ENCODE data around the gene QSOX2. TPM values are rescaled to one million over a fixed set of nuclear protein-coding genes. Genes with fewer than 3 reads are reported as not detected.

Gene QSOX2
- total and polyA plus RNA-seq, 4 donors: 0.79 to 12.7 (median 4.3) TPM

DNA sequence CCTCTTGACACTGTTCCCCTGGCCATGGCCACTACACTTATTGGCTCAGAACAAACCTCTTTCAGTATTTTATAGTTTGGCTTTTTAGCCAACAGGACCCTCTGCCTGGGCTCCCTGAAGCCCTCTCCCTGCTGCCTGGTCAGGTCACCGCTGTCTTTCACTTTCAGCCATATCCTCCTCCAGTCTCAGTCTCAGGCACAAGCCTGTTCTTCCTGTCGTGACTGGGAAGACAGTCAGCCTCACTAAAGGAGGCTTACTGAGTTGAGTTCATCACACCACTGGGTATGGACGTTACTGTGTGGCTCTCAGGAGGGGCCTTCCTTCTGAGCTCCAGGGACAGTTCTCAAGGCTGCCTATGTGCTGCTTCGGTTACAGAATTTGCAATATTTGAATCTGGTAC lies 2.0 kb downstream of the QSOX2 start:
- H3K27me3 ChIP-seq (ENCODE audit: control insufficient read depth in 4 of 4, insufficient read depth in 4 of 4, low read length in 3 of 4): no peaks in the 10 kb centered on the region
- no peaks in the 10 kb centered on the region for H3K9me3 ChIP-seq (ENCODE audit: control insufficient read depth in 4 of 4, low read length in 3 of 4)
- no peaks in the 10 kb centered on the region for H3K36me3 ChIP-seq (ENCODE audit: control insufficient read depth in 4 of 4, insufficient read depth in 3 of 4, low read depth in 1 of 4, low read length in 3 of 4)
- H3K4me3 ChIP-seq (ENCODE audit: low read depth in 1 of 3, low read length in 3 of 3): no peak overlapping the region
- H3K4me1 ChIP-seq (ENCODE audit: control insufficient read depth in 4 of 4, insufficient read depth in 4 of 4, low read length in 3 of 4): peaks cover 3 to 16% (median 10%) of the 10 kb centered on the region in 4 donors
- H3K9ac ChIP-seq (ENCODE audit: low read depth in 1 of 2, low read length in 2 of 2): no peak overlapping the region
- DNase-seq (ENCODE audit: low spot score): no peak
- TF ChIP-seq TAF1 (conservative IDR thresholded peaks at IDR 0.05) (no peak), GABPA (IDR thresholded peaks at IDR 0.05 in 1 of 2, conservative IDR thresholded peaks at IDR 0.05 in 1 of 2) (no peak), FOXA1 (IDR thresholded peaks at IDR 0.05) (no peak), RAD21 (IDR thresholded peaks at IDR 0.05) (no peak)
- TF ChIP-seq, protein P1, sequence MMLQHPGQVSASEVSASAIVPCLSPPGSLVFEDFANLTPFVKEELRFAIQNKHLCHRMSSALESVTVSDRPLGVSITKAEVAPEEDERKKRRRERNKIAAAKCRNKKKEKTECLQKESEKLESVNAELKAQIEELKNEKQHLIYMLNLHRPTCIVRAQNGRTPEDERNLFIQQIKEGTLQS (IDR thresholded peaks at IDR 0.05): no peak
- WGBS: 86% methylated on average over 4 of the region's 4 CpGs
- H3K27ac ChIP-seq (ENCODE audit: low read depth in 1 of 2, low read length in 2 of 2): no peak overlapping the region

DNA sequence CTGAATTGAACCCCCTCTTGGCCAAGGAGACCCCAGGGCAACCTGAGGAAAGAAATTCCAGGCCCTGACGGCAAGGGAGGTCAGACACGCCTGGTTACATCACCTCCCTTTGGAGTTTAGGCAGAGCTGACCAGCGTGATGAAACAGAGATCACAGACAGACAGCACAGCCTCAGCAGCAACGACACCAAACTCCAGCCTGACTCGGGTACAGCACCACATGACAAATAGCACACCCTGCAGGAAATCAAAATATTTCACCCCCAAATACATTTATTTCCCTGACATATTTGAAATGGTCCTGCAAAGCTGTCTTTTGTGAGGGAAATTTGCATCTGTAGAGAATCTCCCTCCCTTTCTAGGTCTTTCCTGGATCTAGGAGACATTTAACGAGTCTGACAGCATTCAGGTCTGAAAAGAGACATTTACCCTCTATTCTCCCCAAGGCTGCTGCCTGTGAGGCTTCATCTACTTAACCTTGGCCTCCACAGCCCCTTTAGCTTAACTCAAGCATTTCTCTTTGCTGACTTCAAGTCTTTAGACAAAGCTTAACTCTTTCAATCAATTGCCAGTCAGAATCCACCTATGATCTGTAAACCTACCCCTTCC lies 2.6 kb downstream of the QSOX2 start:
- Histone ChIP-seq H3K4me1 (ENCODE audit: control insufficient read depth in 4 of 4, insufficient read depth in 4 of 4, low read length in 3 of 4) (peaks cover 3 to 16% (median 10%) of the 10 kb centered on the region in 4 donors), H3K9ac (ENCODE audit: low read depth in 1 of 2, low read length in 2 of 2) (peak overlapping the region in 1 of 2 donors; percentile 32), H3K27ac (ENCODE audit: low read depth in 1 of 2, low read length in 2 of 2) (no peak overlapping the region), H3K4me3 (ENCODE audit: low read depth in 1 of 3, low read length in 3 of 3) (no peak overlapping the region), H3K9me3 (ENCODE audit: control insufficient read depth in 4 of 4, low read length in 3 of 4) (no peaks in the 10 kb centered on the region), H3K27me3 (ENCODE audit: control insufficient read depth in 4 of 4, insufficient read depth in 4 of 4, low read length in 3 of 4) (no peaks in the 10 kb centered on the region), H3K36me3 (ENCODE audit: control insufficient read depth in 4 of 4, insufficient read depth in 3 of 4, low read depth in 1 of 4, low read length in 3 of 4) (no peaks in the 10 kb centered on the region)
- DNase-seq (ENCODE audit: low spot score): no peak
- no peak for TF ChIP-seq SP1 (IDR thresholded peaks at IDR 0.05)
- TF ChIP-seq, protein P1 (IDR thresholded peaks at IDR 0.05): no peak
- TF ChIP-seq YY1 (IDR thresholded peaks at IDR 0.05): no peak
- no peak for TF ChIP-seq EGR1 (IDR thresholded peaks at IDR 0.05; ENCODE audit: low read depth in 2 of 2)
- TF ChIP-seq GABPA (IDR thresholded peaks at IDR 0.05 in 1 of 2, conservative IDR thresholded peaks at IDR 0.05 in 1 of 2): no peak
- TF ChIP-seq, protein P2, sequence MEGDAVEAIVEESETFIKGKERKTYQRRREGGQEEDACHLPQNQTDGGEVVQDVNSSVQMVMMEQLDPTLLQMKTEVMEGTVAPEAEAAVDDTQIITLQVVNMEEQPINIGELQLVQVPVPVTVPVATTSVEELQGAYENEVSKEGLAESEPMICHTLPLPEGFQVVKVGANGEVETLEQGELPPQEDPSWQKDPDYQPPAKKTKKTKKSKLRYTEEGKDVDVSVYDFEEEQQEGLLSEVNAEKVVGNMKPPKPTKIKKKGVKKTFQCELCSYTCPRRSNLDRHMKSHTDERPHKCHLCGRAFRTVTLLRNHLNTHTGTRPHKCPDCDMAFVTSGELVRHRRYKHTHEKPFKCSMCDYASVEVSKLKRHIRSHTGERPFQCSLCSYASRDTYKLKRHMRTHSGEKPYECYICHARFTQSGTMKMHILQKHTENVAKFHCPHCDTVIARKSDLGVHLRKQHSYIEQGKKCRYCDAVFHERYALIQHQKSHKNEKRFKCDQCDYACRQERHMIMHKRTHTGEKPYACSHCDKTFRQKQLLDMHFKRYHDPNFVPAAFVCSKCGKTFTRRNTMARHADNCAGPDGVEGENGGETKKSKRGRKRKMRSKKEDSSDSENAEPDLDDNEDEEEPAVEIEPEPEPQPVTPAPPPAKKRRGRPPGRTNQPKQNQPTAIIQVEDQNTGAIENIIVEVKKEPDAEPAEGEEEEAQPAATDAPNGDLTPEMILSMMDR (IDR thresholded peaks at IDR 0.05; ENCODE audit: low read depth, low read length, missing input control): no peak
- no peak for TF ChIP-seq FOXA2 (IDR thresholded peaks at IDR 0.05)
- no peak for TF ChIP-seq JUND (IDR thresholded peaks at IDR 0.05)
- TF ChIP-seq RAD21 (IDR thresholded peaks at IDR 0.05): no peak
- no peak for TF ChIP-seq FOXA1 (IDR thresholded peaks at IDR 0.05)
- TF ChIP-seq NR2F2 (IDR thresholded peaks at IDR 0.05): no peak
- TF ChIP-seq, protein P3, sequence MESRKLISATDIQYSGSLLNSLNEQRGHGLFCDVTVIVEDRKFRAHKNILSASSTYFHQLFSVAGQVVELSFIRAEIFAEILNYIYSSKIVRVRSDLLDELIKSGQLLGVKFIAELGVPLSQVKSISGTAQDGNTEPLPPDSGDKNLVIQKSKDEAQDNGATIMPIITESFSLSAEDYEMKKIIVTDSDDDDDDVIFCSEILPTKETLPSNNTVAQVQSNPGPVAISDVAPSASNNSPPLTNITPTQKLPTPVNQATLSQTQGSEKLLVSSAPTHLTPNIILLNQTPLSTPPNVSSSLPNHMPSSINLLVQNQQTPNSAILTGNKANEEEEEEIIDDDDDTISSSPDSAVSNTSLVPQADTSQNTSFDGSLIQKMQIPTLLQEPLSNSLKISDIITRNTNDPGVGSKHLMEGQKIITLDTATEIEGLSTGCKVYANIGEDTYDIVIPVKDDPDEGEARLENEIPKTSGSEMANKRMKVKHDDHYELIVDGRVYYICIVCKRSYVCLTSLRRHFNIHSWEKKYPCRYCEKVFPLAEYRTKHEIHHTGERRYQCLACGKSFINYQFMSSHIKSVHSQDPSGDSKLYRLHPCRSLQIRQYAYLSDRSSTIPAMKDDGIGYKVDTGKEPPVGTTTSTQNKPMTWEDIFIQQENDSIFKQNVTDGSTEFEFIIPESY (IDR thresholded peaks at IDR 0.05): no peak
- no peak for TF ChIP-seq HNF4G (IDR thresholded peaks at IDR 0.05)
- no peak for TF ChIP-seq TAF1 (conservative IDR thresholded peaks at IDR 0.05)
- TF ChIP-seq, protein P4, sequence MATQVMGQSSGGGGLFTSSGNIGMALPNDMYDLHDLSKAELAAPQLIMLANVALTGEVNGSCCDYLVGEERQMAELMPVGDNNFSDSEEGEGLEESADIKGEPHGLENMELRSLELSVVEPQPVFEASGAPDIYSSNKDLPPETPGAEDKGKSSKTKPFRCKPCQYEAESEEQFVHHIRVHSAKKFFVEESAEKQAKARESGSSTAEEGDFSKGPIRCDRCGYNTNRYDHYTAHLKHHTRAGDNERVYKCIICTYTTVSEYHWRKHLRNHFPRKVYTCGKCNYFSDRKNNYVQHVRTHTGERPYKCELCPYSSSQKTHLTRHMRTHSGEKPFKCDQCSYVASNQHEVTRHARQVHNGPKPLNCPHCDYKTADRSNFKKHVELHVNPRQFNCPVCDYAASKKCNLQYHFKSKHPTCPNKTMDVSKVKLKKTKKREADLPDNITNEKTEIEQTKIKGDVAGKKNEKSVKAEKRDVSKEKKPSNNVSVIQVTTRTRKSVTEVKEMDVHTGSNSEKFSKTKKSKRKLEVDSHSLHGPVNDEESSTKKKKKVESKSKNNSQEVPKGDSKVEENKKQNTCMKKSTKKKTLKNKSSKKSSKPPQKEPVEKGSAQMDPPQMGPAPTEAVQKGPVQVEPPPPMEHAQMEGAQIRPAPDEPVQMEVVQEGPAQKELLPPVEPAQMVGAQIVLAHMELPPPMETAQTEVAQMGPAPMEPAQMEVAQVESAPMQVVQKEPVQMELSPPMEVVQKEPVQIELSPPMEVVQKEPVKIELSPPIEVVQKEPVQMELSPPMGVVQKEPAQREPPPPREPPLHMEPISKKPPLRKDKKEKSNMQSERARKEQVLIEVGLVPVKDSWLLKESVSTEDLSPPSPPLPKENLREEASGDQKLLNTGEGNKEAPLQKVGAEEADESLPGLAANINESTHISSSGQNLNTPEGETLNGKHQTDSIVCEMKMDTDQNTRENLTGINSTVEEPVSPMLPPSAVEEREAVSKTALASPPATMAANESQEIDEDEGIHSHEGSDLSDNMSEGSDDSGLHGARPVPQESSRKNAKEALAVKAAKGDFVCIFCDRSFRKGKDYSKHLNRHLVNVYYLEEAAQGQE (IDR thresholded peaks at IDR 0.05): no peak
- 68% methylated on average over 6 of the region's 6 CpGs for WGBS

Measured in liver (tissue), 9 donors.